Measurements from ENCODE around the gene TENM3. TPM values are rescaled to one million over a fixed set of nuclear protein-coding genes. Genes with fewer than 3 reads are reported as not detected.

Gene TENM3
- total RNA-seq, 1 experiment from 2014 or later, result 0.87 TPM

GRCh38 chr4:182809417-182810102 is 566.4 kb downstream of the TENM3 start:
- peak; percentile 47 for DNase-seq
- no peaks in the 10 kb centered on the region for H3F3A ChIP-seq (ENCODE audit: low read length, unreplicated experiment)
- intact Hi-C loops (cut with micrococcal nuclease), result loop anchor here (2.0 to 10.0 kb wide), 4 partner anchors 61 to 272 kb away; no protein-coding TSS in a partner anchor
- H4K20me1 ChIP-seq (ENCODE audit: low read length), result no peaks in the 10 kb centered on the region
- no peaks in the 10 kb centered on the region for H3K9me2 ChIP-seq (replicated peaks; ENCODE audit: low read length)
- H3K4me3 ChIP-seq (ENCODE audit: low read length), result no peak overlapping the region
- BruUV-seq (replicated peaks), result no TSS peak
- no peaks in the 10 kb centered on the region for H3K27me3 ChIP-seq (ENCODE audit: low read length)
- no peaks in the 10 kb centered on the region for H3K36me3 ChIP-seq (ENCODE audit: low read depth, low read length)
- ATAC-seq, result peak; percentile 14
- peaks cover 21% of the 10 kb centered on the region for H3K4me1 ChIP-seq (ENCODE audit: insufficient read depth, low read length)
- CTCF ChIA-PET, result no interaction called here
- POLR2A ChIA-PET (ENCODE audit: unreplicated experiment), result interaction anchor here (1.0 kb wide), 1 partner anchor 57 kb away, joined by 25 read pairs; no protein-coding TSS in a partner anchor
- H3K9me3 ChIP-seq (ENCODE audit: low read length), result no peaks in the 10 kb centered on the region
- peak overlapping the region; percentile 67 for H3K9ac ChIP-seq (ENCODE audit: low read length)
- TF ChIP-seq CTCF (conservative IDR thresholded peaks at IDR 0.05; ENCODE audit: low read depth, low read length) (peak; percentile 56), EZH2phosphoT487 (IDR thresholded peaks at IDR 0.05; ENCODE audit: borderline replicate concordance, low read length) (no peak), EZH2 (IDR thresholded peaks at IDR 0.05; ENCODE audit: low read length, unreplicated experiment) (no peak)
- H3K27ac ChIP-seq (ENCODE audit: low read length), result peak overlapping the region; percentile 94
- H2AFZ ChIP-seq (ENCODE audit: low read length), result peak overlapping the region; percentile 48; the same call in 1 of the 2 replicates
- H3K4me2 ChIP-seq (ENCODE audit: low read length), result peak overlapping the region; percentile 56; the same call in 1 of the 2 replicates
- H3K79me2 ChIP-seq (ENCODE audit: low read length), result peaks cover 10% of the 10 kb centered on the region

DNA sequence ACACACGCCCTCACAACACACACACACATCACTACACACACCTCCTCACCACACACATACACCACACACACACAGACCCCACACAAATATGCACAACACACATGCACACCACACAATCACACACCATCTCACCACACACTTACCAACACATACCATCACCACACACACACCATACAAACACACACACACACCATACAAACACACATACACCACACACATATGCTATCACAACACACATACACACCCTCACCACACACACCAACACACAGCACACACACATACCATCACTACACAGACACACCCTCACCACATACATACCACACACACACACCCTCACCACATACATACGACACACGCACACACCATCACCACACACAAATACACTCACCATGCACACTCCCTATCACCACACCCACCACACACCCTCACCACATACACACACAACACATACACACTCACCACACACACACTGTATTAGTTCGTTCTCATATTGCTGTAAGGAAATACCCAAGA is 567.0 kb downstream of the TENM3 start:
- intact Hi-C loops (cut with micrococcal nuclease), result loop anchor here (10.0 kb wide), 1 partner anchor 115 kb away; no protein-coding TSS in a partner anchor
- Histone ChIP-seq H3K36me3 (ENCODE audit: low read depth, low read length) (no peaks in the 10 kb centered on the region), H2AFZ (ENCODE audit: low read length) (no peak overlapping the region)

More for the DNA sequence above, 567.0 kb downstream of the TENM3 start:
- no peak for TF ChIP-seq EZH2phosphoT487 (IDR thresholded peaks at IDR 0.05; ENCODE audit: borderline replicate concordance, low read length)
- no peak for TF ChIP-seq EZH2 (IDR thresholded peaks at IDR 0.05; ENCODE audit: low read length, unreplicated experiment)
- TF ChIP-seq CTCF (conservative IDR thresholded peaks at IDR 0.05; ENCODE audit: low read depth, low read length), result no peak
- POLR2A ChIA-PET (ENCODE audit: unreplicated experiment), result no interaction called here
- H3K4me2 ChIP-seq (ENCODE audit: low read length), result no peak overlapping the region
- no peaks in the 10 kb centered on the region for H3K9me3 ChIP-seq (ENCODE audit: low read length)
- H3K9me2 ChIP-seq (replicated peaks; ENCODE audit: low read length), result no peaks in the 10 kb centered on the region
- no peak for ATAC-seq
- no peak overlapping the region for H3K4me3 ChIP-seq (ENCODE audit: low read length)
- CTCF ChIA-PET, result no interaction called here
- H3K4me1 ChIP-seq (ENCODE audit: insufficient read depth, low read length), result peaks cover 21% of the 10 kb centered on the region
- no peak overlapping the region for H3K9ac ChIP-seq (ENCODE audit: low read length)
- peaks cover 16% of the 10 kb centered on the region for H3K79me2 ChIP-seq (ENCODE audit: low read length)
- no peak for DNase-seq
- no peaks in the 10 kb centered on the region for H3F3A ChIP-seq (ENCODE audit: low read length, unreplicated experiment)
- no peaks in the 10 kb centered on the region for H3K27me3 ChIP-seq (ENCODE audit: low read length)
- no peaks in the 10 kb centered on the region for H4K20me1 ChIP-seq (ENCODE audit: low read length)
- no TSS peak for BruUV-seq (replicated peaks)
- peak overlapping the region; percentile 94 for H3K27ac ChIP-seq (ENCODE audit: low read length)
